BLaER1 treated with 17β-estradiol and CSF1 and Interleukin-3, amounts not matched to agents 10 nM and 100 nM (cell line): ENCODE data around the gene PIEZO1.

Experiments
- H3K27ac ChIP-seq, 11 experiments: shearing (Covaris generic); formaldehyde crosslinking; 2 replicates each; pipeline ENCODE4 v1.8.1; 2022
- H3K27me3 ChIP-seq, 11 experiments: shearing (Covaris generic); formaldehyde crosslinking; 2 replicates each; pipeline ENCODE4 v1.8.1; 2022
- H3K36me3 ChIP-seq, 11 experiments: shearing (Covaris generic); formaldehyde crosslinking; 2 replicates each; pipeline ENCODE4 v1.8.1; 2022
- H3K4me1 ChIP-seq, 10 experiments: shearing (Covaris generic); formaldehyde crosslinking; 2 replicates each; pipeline ENCODE4 v1.8.1; 2022
- H3K4me2 ChIP-seq, 11 experiments: shearing (Covaris generic); formaldehyde crosslinking; 2 replicates each; pipeline ENCODE4 v1.8.1; 2022
- H3K4me3 ChIP-seq, 10 experiments: shearing (Covaris generic); formaldehyde crosslinking; 2 replicates each; pipeline ENCODE4 v1.8.1; 2022
- H3K9ac ChIP-seq, 11 experiments: shearing (Covaris generic); formaldehyde crosslinking; 2 replicates each; pipeline ENCODE4 v1.8.1; 2022
- H3K9me3 ChIP-seq, 11 experiments: shearing (Covaris generic); formaldehyde crosslinking; replicated peaks in 1 of 11; 2 replicates each; pipeline ENCODE4 v1.8.1; 2022
- H4K20me1 ChIP-seq, 11 experiments: shearing (Covaris generic); formaldehyde crosslinking; 2 replicates each; pipeline ENCODE4 v1.8.1; 2022
- Cebpa-rat ChIP-seq, 11 experiments: shearing (Covaris generic); IDR thresholded peaks; 2 replicates each; pipeline ENCODE4 v1.8.1; 2022

Gene PIEZO1

GRCh38 chr16:88819126-88819525 is 34.1 kb upstream of the PIEZO1 start:
- Histone ChIP-seq H3K4me3 (no peak overlapping the region), H3K27ac (no peak overlapping the region), H4K20me1 (peaks cover 0 to 78% (median 20%) of the 10 kb centered on the region in 11 experiments; a peak in 13 of 22 replicates), H3K9me3 (no peaks in the 10 kb centered on the region), H3K4me2 (no peak overlapping the region), H3K27me3 (no peaks in the 10 kb centered on the region), H3K4me1 (peaks cover 0 to 25% (median 10%) of the 10 kb centered on the region in 10 experiments; a peak in 9 of 20 replicates), H3K36me3 (peaks cover 16 to 42% (median 33%) of the 10 kb centered on the region in 11 experiments; a peak in 21 of 22 replicates), H3K9ac (no peak overlapping the region)
- no peak for TF ChIP-seq Cebpa-rat (IDR thresholded peaks at IDR 0.05)

- peaks cover 16 to 36% (median 28%) of the 10 kb centered on the region in 11 experiments; a peak in 21 of 22 replicates for H3K36me3 ChIP-seq
- TF ChIP-seq Cebpa-rat (IDR thresholded peaks at IDR 0.05): no peak
- 0 out of 22 replicates have a peak overlapping the region, but pooled peaks of 1 of the 11 experiments have one; percentile 27 for H3K9ac ChIP-seq
- no peaks in the 10 kb centered on the region for H3K9me3 ChIP-seq
- H3K27me3 ChIP-seq: no peaks in the 10 kb centered on the region
- peaks cover 0 to 72% (median 20%) of the 10 kb centered on the region in 11 experiments; a peak in 13 of 22 replicates for H4K20me1 ChIP-seq
- H3K4me2 ChIP-seq: no peak overlapping the region
- H3K27ac ChIP-seq: no peak overlapping the region; a peak in 1 of 22 replicates
- no peak overlapping the region for H3K4me3 ChIP-seq
- H3K4me1 ChIP-seq: peaks cover 0 to 31% (median 10%) of the 10 kb centered on the region in 10 experiments; a peak in 10 of 20 replicates
Observed at GRCh38 chr16:88818575-88818874, 33.5 kb upstream of the PIEZO1 start.

DNA sequence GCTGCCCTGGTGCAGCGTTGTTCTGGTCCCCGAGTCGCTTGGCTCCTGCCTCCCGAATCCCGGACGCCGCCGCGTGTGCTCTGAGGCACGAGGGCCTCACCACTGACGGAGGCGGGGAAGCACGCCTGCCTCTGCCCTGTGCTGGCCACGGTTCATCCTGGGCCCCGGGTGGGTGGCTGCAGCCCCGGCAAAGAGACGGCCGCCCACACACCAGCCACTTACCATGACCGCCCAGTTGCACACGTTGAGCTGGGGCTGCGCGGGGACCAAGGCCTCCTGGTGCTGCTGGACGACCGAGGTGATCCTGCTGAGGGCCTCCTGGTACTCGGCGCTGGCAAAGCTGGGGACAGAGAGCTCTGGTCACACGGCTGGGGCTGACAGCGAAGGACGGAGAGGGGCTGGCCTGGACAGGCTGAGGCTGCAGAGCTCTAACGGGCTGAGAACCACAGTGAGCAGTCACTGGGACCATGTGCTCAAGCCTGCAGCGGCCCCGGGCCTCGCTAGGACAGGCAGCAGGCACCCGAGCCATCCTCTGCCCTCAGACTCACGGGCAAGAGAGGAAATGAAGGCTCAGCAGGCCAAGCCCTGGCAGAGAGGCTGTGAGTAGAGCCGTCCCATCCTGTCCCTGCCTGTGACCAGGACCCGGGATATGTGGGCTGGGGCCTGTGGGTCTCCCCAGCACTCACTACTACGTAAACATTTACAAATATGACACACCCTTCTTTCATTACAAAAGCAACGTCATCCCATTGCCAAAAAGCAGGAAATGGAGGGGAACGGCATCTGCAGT is 33.0 kb upstream of the PIEZO1 start:
- Histone ChIP-seq H3K9ac (peak overlapping the region in 3 of 11 experiments; percentile 13 to 27 (median 26); a peak in 1 of 22 replicates), H4K20me1 (peaks cover 0 to 67% (median 20%) of the 10 kb centered on the region in 11 experiments; a peak in 13 of 22 replicates), H3K27me3 (no peaks in the 10 kb centered on the region), H3K9me3 (no peaks in the 10 kb centered on the region), H3K4me2 (no peak overlapping the region), H3K27ac (peak overlapping the region in 1 of 11 experiments; percentile 18; a peak in 2 of 22 replicates), H3K4me3 (no peak overlapping the region), H3K36me3 (peaks cover 14 to 32% (median 25%) of the 10 kb centered on the region in 11 experiments; a peak in 21 of 22 replicates), H3K4me1 (peaks cover 3 to 35% (median 13%) of the 10 kb centered on the region in 10 experiments; a peak in 18 of 20 replicates)
- no peak for TF ChIP-seq Cebpa-rat (IDR thresholded peaks at IDR 0.05)

GRCh38 chr16:88816736-88817535 is 31.9 kb upstream of the PIEZO1 start:
- Histone ChIP-seq H3K4me2 (no peak overlapping the region), H3K27me3 (no peaks in the 10 kb centered on the region), H3K27ac (peak overlapping the region in 1 of 11 experiments; percentile 18; a peak in 1 of 22 replicates), H3K4me1 (peaks cover 13 to 44% (median 23%) of the 10 kb centered on the region in 10 experiments), H3K36me3 (peaks cover 4 to 21% (median 15%) of the 10 kb centered on the region in 11 experiments; a peak in 20 of 22 replicates), H3K4me3 (no peak overlapping the region), H3K9ac (peak overlapping the region in 1 of 11 experiments; percentile 11; a peak in 1 of 22 replicates), H4K20me1 (peaks cover 0 to 59% (median 20%) of the 10 kb centered on the region in 11 experiments; a peak in 13 of 22 replicates), H3K9me3 (peaks cover 0 to 7% (median 4%) of the 10 kb centered on the region in 11 experiments; a peak in 11 of 22 replicates)
- no peak for TF ChIP-seq Cebpa-rat (IDR thresholded peaks at IDR 0.05)

DNA sequence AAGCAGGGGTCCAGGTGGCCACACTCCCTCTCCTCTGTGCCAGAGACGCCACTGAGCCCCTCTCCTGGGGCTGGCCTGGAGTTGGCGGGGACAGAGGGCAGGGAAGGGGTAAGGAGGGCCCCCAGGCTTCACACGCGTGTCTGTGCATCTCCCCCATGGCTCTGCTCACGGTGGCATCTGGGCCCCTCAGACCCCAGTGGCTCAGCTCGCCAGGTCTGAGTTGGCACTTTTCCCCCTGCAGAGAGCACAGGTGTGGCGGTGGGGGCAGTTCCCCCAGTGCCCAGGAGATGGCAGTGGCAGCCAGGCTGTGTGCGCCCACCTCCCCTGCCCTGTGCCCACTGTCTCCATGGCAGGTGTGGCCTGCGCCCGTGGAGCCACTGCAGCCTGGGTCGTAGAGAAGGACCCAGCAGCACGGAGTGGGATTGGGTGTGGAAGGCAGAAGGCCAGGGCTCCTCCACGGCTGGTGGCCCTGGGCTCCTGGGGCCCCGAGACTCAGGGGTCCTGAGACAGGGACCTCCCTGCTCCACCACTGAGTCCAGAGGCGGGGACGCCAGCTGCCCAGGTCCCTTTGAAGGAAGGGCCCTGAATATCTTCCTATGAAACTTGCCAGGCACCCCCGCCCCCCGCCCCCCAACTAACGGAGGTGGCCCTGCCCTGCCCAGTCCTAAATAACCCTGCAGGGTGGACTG is 31.0 kb upstream of the PIEZO1 start:
- Histone ChIP-seq H3K4me1 (peaks cover 13 to 36% (median 21%) of the 10 kb centered on the region in 10 experiments), H3K9ac (peak overlapping the region in 2 of 11 experiments; percentile 15 to 18; a peak in 1 of 22 replicates), H3K27me3 (no peaks in the 10 kb centered on the region), H3K27ac (no peak overlapping the region), H3K4me3 (no peak overlapping the region), H4K20me1 (peaks cover 0 to 50% (median 15%) of the 10 kb centered on the region in 11 experiments; a peak in 15 of 22 replicates), H3K36me3 (peaks cover 0 to 12% (median 6%) of the 10 kb centered on the region in 11 experiments; a peak in 15 of 22 replicates), H3K4me2 (peak overlapping the region in 2 of 11 experiments; percentile 5 to 32; a peak in 1 of 22 replicates), H3K9me3 (peaks cover 0 to 8% (median 5%) of the 10 kb centered on the region in 11 experiments; a peak in 11 of 22 replicates)
- no peak for TF ChIP-seq Cebpa-rat (IDR thresholded peaks at IDR 0.05)

DNA sequence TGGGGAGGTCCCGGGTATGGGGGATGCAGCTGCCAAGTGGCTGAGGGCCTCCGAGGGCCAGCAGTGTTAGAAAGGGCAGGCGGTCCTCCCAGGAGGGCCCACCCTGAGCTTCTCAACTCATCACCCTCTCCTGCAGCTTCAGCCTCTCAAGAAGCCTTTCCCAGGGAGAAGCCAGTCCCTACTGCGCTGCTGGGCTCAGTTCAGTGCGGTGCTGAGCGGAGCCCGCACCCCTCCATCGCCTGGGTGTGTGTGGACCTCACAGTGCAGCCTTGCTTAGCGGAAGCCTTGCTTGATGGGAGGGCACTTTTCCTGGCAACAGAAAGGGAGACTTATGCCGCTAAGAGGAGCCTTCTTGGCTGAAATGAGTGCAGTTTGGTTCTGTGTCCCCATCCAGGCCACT is 30.2 kb upstream of the PIEZO1 start:
- Histone ChIP-seq H3K27ac (0 out of 22 replicates have a peak overlapping the region, but pooled peaks of 1 of the 11 experiments have one; percentile 21), H3K27me3 (no peaks in the 10 kb centered on the region), H4K20me1 (peaks cover under 1 to 50% (median 21%) of the 10 kb centered on the region in 11 experiments; a peak in 21 of 22 replicates), H3K4me3 (no peak overlapping the region), H3K9me3 (peaks cover 0 to 8% (median 5%) of the 10 kb centered on the region in 11 experiments; a peak in 11 of 22 replicates), H3K36me3 (peaks cover 0 to 5% (median 1%) of the 10 kb centered on the region in 11 experiments; a peak in 10 of 22 replicates), H3K4me1 (peaks cover 20 to 38% (median 26%) of the 10 kb centered on the region in 10 experiments), H3K9ac (peak overlapping the region in 2 of 11 experiments; percentile 15 to 18; a peak in 3 of 22 replicates), H3K4me2 (no peak overlapping the region)
- TF ChIP-seq Cebpa-rat (IDR thresholded peaks at IDR 0.05): no peak

DNA sequence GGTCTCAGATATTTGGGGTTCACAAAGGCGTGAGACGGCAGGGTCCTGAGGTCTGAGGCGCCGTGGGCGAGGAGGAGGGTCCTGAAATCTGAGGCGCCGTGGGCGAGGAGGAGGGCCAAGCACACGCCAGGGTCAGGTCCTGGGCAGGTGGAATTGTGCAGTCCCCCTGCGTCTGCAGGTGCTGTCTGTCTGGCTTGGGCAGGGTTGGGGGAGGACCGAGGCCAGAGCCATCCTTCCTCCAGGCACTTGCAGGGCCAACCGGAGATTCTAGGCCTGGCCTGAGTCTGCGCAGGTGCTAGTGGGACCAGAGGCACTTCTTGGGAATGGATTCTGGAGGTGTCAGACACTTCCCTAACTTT is 29.1 kb upstream of the PIEZO1 start:
- H3K27me3 ChIP-seq: no peaks in the 10 kb centered on the region
- no peak overlapping the region for H3K4me2 ChIP-seq
- peaks cover 0 to 8% (median 5%) of the 10 kb centered on the region in 11 experiments; a peak in 11 of 22 replicates for H3K9me3 ChIP-seq
- no peak overlapping the region for H3K4me3 ChIP-seq
- H3K9ac ChIP-seq: 0 out of 22 replicates have a peak overlapping the region, but pooled peaks of 1 of the 11 experiments have one; percentile 29
- H3K4me1 ChIP-seq: peaks cover 31 to 49% (median 37%) of the 10 kb centered on the region in 10 experiments
- H3K27ac ChIP-seq: no peak overlapping the region; a peak in 1 of 22 replicates
- H4K20me1 ChIP-seq: peaks cover 11 to 61% (median 32%) of the 10 kb centered on the region in 11 experiments; a peak in 21 of 22 replicates
- TF ChIP-seq Cebpa-rat (IDR thresholded peaks at IDR 0.05): no peak
- peaks cover 7 to 16% (median 12%) of the 10 kb centered on the region in 11 experiments; a peak in 21 of 22 replicates for H3K36me3 ChIP-seq
